ENCODE results near the gene GAB2. TPM values are rescaled to one million over a fixed set of nuclear protein-coding genes. Genes with fewer than 3 reads are reported as not detected.

Gene GAB2
- total and polyA plus RNA-seq, 2 of the 13 experiments (the other 11 are each of a cell fraction or from before 2014, with no cell fraction given), result 4.1 to 8.6 TPM

DNA sequence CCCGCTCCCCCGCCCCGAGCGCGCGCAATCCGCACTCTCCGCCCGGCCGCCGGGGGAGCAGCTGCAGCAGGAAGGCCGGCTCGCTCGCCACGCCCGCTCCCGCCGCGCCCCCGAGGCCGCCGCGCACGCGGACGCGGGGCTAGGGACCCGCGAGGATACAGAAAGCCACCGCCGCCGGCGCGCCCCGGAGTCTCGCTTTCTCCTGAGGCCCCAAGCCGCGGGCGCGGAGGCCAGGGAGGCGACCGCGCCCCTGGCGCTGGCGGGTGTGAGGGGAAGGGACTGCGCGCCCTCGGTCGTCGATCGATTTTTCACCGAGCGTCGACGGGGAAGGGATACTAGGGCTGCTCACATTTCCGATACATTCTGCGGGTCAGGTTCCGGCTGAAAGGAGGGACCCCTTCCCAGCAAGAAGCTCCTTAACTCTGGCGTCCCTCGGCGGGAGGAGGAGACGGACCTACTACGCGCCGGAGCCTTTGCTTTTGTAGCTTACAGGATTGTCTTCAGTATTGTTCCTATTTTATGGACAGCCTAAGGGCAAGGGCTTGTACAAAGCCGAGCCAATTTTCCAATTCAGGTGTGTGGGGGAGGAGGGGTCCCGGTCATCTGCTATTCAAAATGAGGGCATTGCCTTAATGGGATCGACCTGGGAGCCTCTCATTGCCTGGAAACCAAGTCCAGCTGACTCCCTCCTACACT is 416 bp upstream of the GAB2 start (continued):
- TF ChIP-seq, protein P1, sequence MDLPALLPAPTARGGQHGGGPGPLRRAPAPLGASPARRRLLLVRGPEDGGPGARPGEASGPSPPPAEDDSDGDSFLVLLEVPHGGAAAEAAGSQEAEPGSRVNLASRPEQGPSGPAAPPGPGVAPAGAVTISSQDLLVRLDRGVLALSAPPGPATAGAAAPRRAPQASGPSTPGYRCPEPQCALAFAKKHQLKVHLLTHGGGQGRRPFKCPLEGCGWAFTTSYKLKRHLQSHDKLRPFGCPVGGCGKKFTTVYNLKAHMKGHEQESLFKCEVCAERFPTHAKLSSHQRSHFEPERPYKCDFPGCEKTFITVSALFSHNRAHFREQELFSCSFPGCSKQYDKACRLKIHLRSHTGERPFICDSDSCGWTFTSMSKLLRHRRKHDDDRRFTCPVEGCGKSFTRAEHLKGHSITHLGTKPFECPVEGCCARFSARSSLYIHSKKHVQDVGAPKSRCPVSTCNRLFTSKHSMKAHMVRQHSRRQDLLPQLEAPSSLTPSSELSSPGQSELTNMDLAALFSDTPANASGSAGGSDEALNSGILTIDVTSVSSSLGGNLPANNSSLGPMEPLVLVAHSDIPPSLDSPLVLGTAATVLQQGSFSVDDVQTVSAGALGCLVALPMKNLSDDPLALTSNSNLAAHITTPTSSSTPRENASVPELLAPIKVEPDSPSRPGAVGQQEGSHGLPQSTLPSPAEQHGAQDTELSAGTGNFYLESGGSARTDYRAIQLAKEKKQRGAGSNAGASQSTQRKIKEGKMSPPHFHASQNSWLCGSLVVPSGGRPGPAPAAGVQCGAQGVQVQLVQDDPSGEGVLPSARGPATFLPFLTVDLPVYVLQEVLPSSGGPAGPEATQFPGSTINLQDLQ (CRISPR knock-in tag; IDR thresholded peaks at IDR 0.05), result no peak
- TF ChIP-seq, protein P2, sequence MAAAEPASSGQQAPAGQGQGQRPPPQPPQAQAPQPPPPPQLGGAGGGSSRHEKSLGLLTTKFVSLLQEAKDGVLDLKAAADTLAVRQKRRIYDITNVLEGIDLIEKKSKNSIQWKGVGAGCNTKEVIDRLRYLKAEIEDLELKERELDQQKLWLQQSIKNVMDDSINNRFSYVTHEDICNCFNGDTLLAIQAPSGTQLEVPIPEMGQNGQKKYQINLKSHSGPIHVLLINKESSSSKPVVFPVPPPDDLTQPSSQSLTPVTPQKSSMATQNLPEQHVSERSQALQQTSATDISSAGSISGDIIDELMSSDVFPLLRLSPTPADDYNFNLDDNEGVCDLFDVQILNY (CRISPR knock-in tag; conservative IDR thresholded peaks at IDR 0.05), result no peak
- TF ChIP-seq, protein P3, sequence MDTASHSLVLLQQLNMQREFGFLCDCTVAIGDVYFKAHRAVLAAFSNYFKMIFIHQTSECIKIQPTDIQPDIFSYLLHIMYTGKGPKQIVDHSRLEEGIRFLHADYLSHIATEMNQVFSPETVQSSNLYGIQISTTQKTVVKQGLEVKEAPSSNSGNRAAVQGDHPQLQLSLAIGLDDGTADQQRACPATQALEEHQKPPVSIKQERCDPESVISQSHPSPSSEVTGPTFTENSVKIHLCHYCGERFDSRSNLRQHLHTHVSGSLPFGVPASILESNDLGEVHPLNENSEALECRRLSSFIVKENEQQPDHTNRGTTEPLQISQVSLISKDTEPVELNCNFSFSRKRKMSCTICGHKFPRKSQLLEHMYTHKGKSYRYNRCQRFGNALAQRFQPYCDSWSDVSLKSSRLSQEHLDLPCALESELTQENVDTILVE (CRISPR knock-in tag; IDR thresholded peaks at IDR 0.05), result no peak
- TF ChIP-seq ZNF343 (CRISPR knock-in tag; IDR thresholded peaks at IDR 0.05) (no peak), TOPORS (CRISPR knock-in tag; IDR thresholded peaks at IDR 0.05) (0 out of 2 replicates have a peak, but pooled peaks have one; percentile 37), TP53 (CRISPR knock-in tag; conservative IDR thresholded peaks at IDR 0.05) (no peak), ATF7-NPFF (CRISPR knock-in tag; IDR thresholded peaks at IDR 0.05; ENCODE audit: low read depth) (peak; percentile 80), KDM5A (IDR thresholded peaks at IDR 0.05; ENCODE audit: borderline replicate concordance, low read length) (no peak), ZNF841 (CRISPR knock-in tag; IDR thresholded peaks at IDR 0.05; ENCODE audit: borderline replicate concordance) (no peak), ZNF572 (CRISPR knock-in tag; IDR thresholded peaks at IDR 0.05) (no peak)
- TF ChIP-seq, protein P4, sequence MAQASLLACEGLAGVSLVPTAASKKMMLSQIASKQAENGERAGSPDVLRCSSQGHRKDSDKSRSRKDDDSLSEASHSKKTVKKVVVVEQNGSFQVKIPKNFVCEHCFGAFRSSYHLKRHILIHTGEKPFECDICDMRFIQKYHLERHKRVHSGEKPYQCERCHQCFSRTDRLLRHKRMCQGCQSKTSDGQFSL (CRISPR knock-in tag; IDR thresholded peaks at IDR 0.05), result no peak
- TF ChIP-seq, protein P5, sequence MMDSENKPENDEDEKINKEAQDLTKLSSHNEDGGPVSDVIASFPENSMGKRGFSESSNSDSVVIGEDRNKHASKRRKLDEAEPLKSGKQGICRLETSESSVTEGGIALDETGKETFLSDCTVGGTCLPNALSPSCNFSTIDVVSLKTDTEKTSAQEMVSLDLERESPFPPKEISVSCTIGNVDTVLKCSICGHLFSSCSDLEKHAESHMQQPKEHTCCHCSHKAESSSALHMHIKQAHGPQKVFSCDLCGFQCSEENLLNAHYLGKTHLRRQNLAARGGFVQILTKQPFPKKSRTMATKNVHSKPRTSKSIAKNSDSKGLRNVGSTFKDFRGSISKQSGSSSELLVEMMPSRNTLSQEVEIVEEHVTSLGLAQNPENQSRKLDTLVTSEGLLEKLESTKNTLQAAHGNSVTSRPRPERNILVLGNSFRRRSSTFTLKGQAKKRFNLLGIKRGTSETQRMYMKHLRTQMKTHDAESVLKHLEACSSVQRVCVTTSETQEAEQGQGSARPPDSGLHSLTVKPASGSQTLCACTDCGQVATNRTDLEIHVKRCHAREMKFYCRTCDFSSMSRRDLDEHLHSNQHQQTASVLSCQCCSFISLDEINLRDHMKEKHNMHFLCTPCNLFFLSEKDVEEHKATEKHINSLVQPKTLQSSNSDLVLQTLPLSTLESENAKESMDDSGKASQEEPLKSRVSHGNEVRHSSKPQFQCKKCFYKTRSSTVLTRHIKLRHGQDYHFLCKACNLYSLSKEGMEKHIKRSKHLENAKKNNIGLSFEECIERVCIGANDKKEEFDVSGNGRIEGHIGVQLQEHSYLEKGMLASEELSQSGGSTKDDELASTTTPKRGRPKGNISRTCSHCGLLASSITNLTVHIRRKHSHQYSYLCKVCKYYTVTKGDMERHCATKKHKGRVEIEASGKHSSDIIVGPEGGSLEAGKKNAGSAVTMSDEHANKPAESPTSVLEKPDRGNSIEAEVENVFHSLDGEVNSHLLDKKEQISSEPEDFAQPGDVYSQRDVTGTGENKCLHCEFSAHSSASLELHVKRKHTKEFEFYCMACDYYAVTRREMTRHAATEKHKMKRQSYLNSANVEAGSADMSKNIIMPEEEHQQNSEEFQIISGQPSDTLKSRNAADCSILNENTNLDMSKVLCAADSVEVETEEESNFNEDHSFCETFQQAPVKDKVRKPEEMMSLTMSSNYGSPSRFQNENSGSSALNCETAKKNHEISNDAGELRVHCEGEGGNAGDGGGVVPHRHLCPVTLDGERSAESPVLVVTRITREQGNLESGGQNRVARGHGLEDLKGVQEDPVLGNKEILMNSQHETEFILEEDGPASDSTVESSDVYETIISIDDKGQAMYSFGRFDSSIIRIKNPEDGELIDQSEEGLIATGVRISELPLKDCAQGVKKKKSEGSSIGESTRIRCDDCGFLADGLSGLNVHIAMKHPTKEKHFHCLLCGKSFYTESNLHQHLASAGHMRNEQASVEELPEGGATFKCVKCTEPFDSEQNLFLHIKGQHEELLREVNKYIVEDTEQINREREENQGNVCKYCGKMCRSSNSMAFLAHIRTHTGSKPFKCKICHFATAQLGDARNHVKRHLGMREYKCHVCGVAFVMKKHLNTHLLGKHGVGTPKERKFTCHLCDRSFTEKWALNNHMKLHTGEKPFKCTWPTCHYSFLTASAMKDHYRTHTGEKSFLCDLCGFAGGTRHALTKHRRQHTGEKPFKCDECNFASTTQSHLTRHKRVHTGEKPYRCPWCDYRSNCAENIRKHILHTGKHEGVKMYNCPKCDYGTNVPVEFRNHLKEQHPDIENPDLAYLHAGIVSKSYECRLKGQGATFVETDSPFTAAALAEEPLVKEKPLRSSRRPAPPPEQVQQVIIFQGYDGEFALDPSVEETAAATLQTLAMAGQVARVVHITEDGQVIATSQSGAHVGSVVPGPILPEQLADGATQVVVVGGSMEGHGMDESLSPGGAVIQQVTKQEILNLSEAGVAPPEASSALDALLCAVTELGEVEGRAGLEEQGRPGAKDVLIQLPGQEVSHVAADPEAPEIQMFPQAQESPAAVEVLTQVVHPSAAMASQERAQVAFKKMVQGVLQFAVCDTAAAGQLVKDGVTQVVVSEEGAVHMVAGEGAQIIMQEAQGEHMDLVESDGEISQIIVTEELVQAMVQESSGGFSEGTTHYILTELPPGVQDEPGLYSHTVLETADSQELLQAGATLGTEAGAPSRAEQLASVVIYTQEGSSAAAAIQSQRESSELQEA (CRISPR knock-in tag; IDR thresholded peaks at IDR 0.05; ENCODE audit: not compliant biosample characterization), result no peak
